ENCODE results near the gene DSTN. TPM values are rescaled to one million over a fixed set of nuclear protein-coding genes. Genes with fewer than 3 reads are reported as not detected.

Gene DSTN
- total and polyA plus RNA-seq, 9 donors, result 162 to 1,033 (median 324) TPM

DNA sequence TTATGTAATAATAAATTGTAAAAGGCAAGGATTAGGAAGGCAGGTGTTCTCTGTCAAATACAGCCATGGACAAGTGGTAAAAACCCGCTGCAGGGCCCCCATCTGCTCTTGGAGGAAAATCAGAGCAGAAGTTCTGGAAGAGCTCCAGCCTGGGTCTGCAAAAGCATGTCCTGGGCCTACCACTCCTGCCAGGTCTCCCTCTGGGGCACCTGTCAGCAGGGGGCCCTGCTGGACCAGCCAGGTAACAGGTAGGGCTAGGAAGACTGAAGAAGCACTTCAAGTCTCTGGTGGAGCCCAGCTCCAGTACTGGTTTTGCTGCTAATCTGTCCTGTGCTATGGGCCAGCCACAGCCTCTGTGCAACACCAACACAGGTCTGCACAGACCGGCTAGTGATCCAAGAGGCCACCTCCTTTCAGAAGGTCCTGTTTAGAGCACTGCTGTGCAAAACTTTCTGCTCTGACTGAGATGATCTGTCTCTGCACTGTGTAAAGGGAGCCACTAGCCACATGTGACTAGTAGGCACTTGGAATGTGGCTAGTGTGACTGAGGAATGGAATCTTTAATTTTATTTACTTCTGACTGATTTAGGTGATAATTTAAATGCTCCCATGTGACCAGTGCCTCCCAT is 82.0 kb downstream of the DSTN start:
- H3K27ac ChIP-seq, result no peak overlapping the region
- no peaks in the 10 kb centered on the region for H3K36me3 ChIP-seq
- no peak overlapping the region for H3K4me3 ChIP-seq
- TF ChIP-seq EP300 (IDR thresholded peaks at IDR 0.05) (no peak), POLR2A (IDR thresholded peaks at IDR 0.05) (no peak)
- TF ChIP-seq, protein P1, sequence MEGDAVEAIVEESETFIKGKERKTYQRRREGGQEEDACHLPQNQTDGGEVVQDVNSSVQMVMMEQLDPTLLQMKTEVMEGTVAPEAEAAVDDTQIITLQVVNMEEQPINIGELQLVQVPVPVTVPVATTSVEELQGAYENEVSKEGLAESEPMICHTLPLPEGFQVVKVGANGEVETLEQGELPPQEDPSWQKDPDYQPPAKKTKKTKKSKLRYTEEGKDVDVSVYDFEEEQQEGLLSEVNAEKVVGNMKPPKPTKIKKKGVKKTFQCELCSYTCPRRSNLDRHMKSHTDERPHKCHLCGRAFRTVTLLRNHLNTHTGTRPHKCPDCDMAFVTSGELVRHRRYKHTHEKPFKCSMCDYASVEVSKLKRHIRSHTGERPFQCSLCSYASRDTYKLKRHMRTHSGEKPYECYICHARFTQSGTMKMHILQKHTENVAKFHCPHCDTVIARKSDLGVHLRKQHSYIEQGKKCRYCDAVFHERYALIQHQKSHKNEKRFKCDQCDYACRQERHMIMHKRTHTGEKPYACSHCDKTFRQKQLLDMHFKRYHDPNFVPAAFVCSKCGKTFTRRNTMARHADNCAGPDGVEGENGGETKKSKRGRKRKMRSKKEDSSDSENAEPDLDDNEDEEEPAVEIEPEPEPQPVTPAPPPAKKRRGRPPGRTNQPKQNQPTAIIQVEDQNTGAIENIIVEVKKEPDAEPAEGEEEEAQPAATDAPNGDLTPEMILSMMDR (IDR thresholded peaks at IDR 0.05), result no peak
- H3K4me1 ChIP-seq (ENCODE audit: insufficient read depth), result peaks cover 23% of the 10 kb centered on the region
- intact Hi-C loops (cut with DNase I), result no loop called here
- no peaks in the 10 kb centered on the region for H3K9me3 ChIP-seq
- 50 to 60% (median 51%) methylated on average over 2 of the region's 2 CpGs for WGBS, 3 donors
- DNase-seq, result peak in 2 of 5 donors; percentile 18 to 30
- H3K27me3 ChIP-seq, result no peaks in the 10 kb centered on the region

DNA sequence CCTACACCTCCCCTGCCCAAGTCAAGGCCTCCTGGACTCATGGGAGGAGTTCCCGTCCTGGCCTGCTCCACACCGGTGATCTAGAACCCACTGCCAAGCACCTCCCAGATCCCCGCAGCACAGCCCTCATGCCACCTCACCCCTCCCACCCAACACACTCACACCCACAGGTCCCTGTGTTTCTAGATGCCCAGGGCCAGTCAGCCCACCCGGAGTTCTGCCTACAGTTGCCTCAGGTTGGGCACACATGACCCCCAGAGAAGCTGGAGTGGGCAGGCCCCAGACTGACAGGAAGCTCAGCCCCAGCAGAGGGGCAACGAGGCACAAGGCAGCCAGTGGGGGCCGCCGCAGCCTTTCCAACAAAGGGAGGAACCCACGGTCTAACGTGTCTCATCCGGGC is 82.5 kb downstream of the DSTN start:
- Histone ChIP-seq H3K27ac (no peak overlapping the region), H3K36me3 (no peaks in the 10 kb centered on the region), H3K4me3 (no peak overlapping the region), H3K9me3 (no peaks in the 10 kb centered on the region), H3K4me1 (ENCODE audit: insufficient read depth) (peaks cover 20% of the 10 kb centered on the region), H3K27me3 (no peaks in the 10 kb centered on the region)
- peak in 2 of 5 donors; percentile 14 to 33 for DNase-seq
- intact Hi-C loops (cut with DNase I), result no loop called here
- 77 to 85% (median 78%) methylated on average over 10 of the region's 10 CpGs for WGBS, 3 donors
- TF ChIP-seq POLR2A (IDR thresholded peaks at IDR 0.05) (no peak), EP300 (IDR thresholded peaks at IDR 0.05) (no peak)
- TF ChIP-seq, protein P1 (IDR thresholded peaks at IDR 0.05), result no peak

DNA sequence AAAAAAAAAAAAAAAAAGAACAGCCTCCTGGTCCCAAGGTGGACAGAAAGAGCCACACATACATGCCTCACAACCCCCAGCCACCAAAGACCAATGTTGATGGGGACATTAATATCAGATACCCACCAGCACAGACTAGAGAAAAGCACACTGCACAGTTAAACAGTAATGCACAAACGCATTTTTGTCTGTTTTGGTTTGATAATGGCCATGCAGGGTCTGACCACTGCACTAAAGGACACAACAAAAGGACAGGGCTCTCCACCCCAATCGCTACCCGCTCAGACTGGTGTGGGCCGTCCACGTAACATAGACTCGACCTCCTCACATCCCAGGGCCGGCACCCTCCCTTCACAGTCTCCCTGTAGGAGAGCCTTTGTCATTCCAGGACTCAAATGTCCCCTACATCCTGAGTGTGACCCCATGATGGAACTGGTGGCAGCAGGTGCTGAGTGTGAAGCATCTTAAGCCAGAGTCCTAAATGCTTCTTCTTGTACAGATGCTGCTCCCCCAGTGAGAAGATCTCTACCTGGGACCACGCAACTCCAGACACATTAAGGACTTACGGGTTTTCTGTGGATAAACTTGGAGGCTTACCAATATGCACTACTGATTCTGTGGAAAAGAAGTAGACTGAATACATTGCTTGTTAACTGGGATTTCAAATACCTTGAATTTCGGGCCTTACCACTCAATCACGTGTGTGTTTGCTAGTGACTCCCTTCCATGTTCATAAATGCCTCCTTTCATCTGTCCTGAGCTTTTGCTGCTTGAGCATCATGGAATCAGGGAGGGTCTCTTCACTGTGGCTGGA is 84.2 kb downstream of the DSTN start:
- Histone ChIP-seq H3K4me3 (no peak overlapping the region), H3K4me1 (ENCODE audit: insufficient read depth) (peaks cover 12% of the 10 kb centered on the region), H3K36me3 (no peaks in the 10 kb centered on the region), H3K9me3 (no peaks in the 10 kb centered on the region), H3K27me3 (no peaks in the 10 kb centered on the region), H3K27ac (no peak overlapping the region)
- no peak for TF ChIP-seq EP300 (IDR thresholded peaks at IDR 0.05)
- TF ChIP-seq, protein P1 (IDR thresholded peaks at IDR 0.05), result no peak
- TF ChIP-seq POLR2A (IDR thresholded peaks at IDR 0.05), result no peak
- no peak for DNase-seq
- intact Hi-C loops (cut with DNase I), result no loop called here
- WGBS, 3 donors, result 81 to 89% (median 88%) methylated on average over 11 of the region's 11 CpGs

DNA sequence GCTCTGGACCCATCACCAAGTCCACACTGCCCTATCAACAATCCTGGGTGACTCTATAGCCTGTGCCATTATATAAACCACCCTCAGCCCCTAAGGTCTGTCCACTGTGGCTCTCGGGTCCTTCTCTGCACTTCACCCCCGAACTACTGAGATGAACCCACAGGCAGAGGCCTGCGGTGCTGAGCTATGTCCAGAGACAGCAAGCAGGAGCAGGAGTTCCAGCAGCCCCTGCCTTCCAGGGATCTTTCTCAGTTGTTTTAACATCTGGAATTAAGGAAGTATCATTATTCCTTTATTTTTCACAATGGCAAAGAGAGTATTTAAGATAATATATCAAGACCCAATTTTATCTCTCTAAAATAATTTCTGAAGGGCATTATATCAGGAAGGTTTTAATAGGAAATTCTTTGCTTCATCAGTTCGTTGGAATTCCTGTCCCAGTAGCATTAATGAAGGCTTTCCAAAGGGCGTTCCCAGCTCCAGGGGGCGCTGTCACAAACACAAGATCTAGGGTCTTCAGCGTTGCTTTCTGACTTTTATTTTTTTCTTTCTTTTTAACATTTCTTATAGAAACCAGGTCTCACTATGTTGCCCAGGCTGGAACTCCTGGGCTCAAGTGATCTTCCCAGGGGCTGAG is 84.9 kb downstream of the DSTN start:
- peaks cover 7% of the 10 kb centered on the region for H3K4me1 ChIP-seq (ENCODE audit: insufficient read depth)
- no peaks in the 10 kb centered on the region for H3K9me3 ChIP-seq
- DNase-seq, result peak in 2 of 5 donors; percentile 72 to 75
- H3K36me3 ChIP-seq, result no peaks in the 10 kb centered on the region
- no peak overlapping the region for H3K4me3 ChIP-seq
- H3K27me3 ChIP-seq, result no peaks in the 10 kb centered on the region
- no peak for TF ChIP-seq EP300 (IDR thresholded peaks at IDR 0.05)
- no peak for TF ChIP-seq POLR2A (IDR thresholded peaks at IDR 0.05)
- TF ChIP-seq, protein P1 (IDR thresholded peaks at IDR 0.05), result peak; percentile 24 to 33 (median 26)
- intact Hi-C loops (cut with DNase I), result no loop called here
- H3K27ac ChIP-seq, result no peak overlapping the region
- WGBS, 3 donors, result 58 to 60% (median 59%) methylated on average over 7 of the region's 7 CpGs
